ENCODE results near the gene ZRANB3.

ZRANB3 gene

DNA sequence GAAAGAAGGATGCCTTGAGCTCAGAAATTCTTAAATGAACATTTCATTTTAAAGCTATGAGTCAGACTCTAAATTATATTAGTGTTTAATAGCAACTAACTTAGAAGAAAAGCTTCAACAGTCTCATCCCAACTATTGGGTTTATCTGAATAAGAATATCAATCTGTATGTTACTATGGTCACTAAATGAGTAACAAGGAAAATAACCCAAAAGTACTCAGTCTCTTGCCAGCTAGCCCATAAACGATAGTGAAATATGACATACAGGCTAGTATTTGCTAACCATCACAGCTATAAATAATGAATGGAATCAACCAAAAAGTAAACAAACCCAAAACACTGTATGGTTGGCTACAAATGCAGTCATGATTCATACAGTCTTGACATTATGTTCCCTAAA is 304.1 kb downstream of the ZRANB3 start:
- Histone ChIP-seq H3K4me1 (ENCODE audit: control insufficient read depth, insufficient read depth, low read length, unreplicated experiment) (peaks cover 15% of the 10 kb centered on the region), H3K79me2 (ENCODE audit: control insufficient read depth, insufficient read depth, low read length, unreplicated experiment) (no peaks in the 10 kb centered on the region), H3K36me3 (ENCODE audit: insufficient read depth, low read length) (no peaks in the 10 kb centered on the region), H3K4me3 (ENCODE audit: low read depth, low read length) (peak overlapping the region; percentile 13; the same call in 1 of the 2 replicates), H3K27ac (ENCODE audit: low read depth, low read length) (peak overlapping the region; percentile 82), H3K27me3 (ENCODE audit: insufficient read depth, low read length) (no peaks in the 10 kb centered on the region), H2AFZ (ENCODE audit: low read length, unreplicated experiment) (no peak overlapping the region)

DNA sequence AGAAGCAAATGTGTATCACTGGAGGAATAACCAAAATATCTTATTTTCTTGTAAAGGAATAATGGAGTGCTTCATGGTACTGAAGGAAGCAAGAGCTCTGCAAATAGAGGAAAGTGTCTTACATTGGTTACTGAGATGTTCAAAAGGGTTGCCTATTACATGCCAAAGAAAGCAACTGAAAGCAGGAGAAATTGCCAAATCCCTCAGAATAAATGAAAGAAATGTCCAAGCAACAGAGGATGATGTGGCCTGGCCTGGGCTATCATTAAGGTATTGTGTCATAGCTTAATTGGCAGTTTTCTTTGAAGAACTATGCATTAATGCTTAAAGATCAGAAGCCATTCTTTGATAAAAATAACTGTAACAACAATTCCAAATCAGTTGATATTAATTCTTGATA is 305.2 kb downstream of the ZRANB3 start:
- Histone ChIP-seq H3K4me1 (ENCODE audit: control insufficient read depth, insufficient read depth, low read length, unreplicated experiment) (peaks cover 15% of the 10 kb centered on the region), H3K27ac (ENCODE audit: low read depth, low read length) (no peak overlapping the region), H3K36me3 (ENCODE audit: insufficient read depth, low read length) (no peaks in the 10 kb centered on the region), H2AFZ (ENCODE audit: low read length, unreplicated experiment) (no peak overlapping the region), H3K4me3 (ENCODE audit: low read depth, low read length) (no peak overlapping the region), H3K27me3 (ENCODE audit: insufficient read depth, low read length) (no peaks in the 10 kb centered on the region), H3K79me2 (ENCODE audit: control insufficient read depth, insufficient read depth, low read length, unreplicated experiment) (no peaks in the 10 kb centered on the region)

DNA sequence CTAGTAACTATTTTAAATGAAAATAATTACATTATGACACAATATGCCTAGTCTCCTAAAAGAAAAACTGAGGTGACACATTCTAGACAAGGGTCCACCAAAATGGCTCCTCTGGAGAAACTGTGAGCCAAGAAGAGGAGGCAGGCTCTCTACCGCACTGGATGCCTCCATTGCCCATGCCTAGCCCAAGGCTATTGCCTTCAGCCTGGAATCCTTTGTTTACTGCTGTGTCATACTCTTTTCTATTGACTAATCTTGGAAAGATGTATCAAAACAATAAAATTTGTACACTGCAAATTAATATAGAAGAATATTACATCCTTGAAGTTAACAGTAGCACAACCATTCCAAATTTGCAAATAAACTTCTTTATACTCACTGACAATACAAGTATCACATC is 311.8 kb downstream of the ZRANB3 start:
- no peaks in the 10 kb centered on the region for H3K27me3 ChIP-seq (ENCODE audit: insufficient read depth, low read length)
- H3K4me1 ChIP-seq (ENCODE audit: control insufficient read depth, insufficient read depth, low read length, unreplicated experiment), result no peaks in the 10 kb centered on the region
- H3K36me3 ChIP-seq (ENCODE audit: insufficient read depth, low read length), result no peaks in the 10 kb centered on the region
- no peak overlapping the region for H2AFZ ChIP-seq (ENCODE audit: low read length, unreplicated experiment)
- no peak overlapping the region for H3K27ac ChIP-seq (ENCODE audit: low read depth, low read length)
- H3K79me2 ChIP-seq (ENCODE audit: control insufficient read depth, insufficient read depth, low read length, unreplicated experiment), result no peaks in the 10 kb centered on the region
- H3K4me3 ChIP-seq (ENCODE audit: low read depth, low read length), result no peak overlapping the region

DNA sequence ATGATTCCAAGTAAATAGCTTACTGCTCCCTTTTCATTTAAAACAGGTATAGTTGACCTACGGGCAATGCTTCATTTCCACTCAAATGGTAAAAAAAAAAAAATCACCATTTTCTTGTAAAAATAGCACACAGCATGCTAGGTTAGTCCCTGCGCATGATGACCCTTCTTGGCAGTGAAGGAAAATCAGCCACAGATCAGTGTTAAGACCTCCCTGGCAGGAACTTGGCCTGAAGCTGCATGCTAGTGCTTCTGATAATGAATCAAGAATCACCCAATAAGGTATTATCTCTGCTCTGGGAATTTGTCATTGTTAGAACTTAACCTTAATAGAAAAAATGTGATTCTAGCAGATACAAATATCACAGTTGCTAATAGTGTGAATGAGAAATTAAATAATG is 312.6 kb downstream of the ZRANB3 start:
- Histone ChIP-seq H2AFZ (ENCODE audit: low read length, unreplicated experiment) (no peak overlapping the region), H3K36me3 (ENCODE audit: insufficient read depth, low read length) (no peaks in the 10 kb centered on the region), H3K27me3 (ENCODE audit: insufficient read depth, low read length) (no peaks in the 10 kb centered on the region), H3K4me1 (ENCODE audit: control insufficient read depth, insufficient read depth, low read length, unreplicated experiment) (no peaks in the 10 kb centered on the region), H3K4me3 (ENCODE audit: low read depth, low read length) (no peak overlapping the region), H3K27ac (ENCODE audit: low read depth, low read length) (no peak overlapping the region), H3K79me2 (ENCODE audit: control insufficient read depth, insufficient read depth, low read length, unreplicated experiment) (no peaks in the 10 kb centered on the region)

DNA sequence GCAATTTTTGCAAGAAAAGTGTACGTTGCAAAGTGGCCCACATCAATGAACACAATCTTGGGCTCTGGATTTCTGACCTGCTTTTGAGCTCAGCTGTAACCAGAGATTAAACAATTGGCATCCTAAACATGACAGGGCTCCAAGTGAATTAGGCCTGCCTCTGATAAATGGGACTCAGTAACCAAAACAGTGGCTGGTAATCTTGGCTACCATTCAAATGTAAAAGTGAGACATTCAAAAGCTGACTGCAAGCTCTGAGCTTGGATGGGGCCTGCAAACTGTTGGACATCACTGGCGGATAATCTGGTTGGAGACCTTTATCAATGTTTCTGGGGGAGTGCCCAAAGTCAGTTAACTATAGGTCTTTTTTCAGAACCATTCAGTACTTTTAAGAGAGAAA is 318.3 kb downstream of the ZRANB3 start:
- Histone ChIP-seq H2AFZ (ENCODE audit: low read length, unreplicated experiment) (no peak overlapping the region), H3K36me3 (ENCODE audit: insufficient read depth, low read length) (no peaks in the 10 kb centered on the region), H3K79me2 (ENCODE audit: control insufficient read depth, insufficient read depth, low read length, unreplicated experiment) (no peaks in the 10 kb centered on the region), H3K27me3 (ENCODE audit: insufficient read depth, low read length) (no peaks in the 10 kb centered on the region), H3K4me1 (ENCODE audit: control insufficient read depth, insufficient read depth, low read length, unreplicated experiment) (no peaks in the 10 kb centered on the region), H3K27ac (ENCODE audit: low read depth, low read length) (no peak overlapping the region), H3K4me3 (ENCODE audit: low read depth, low read length) (no peak overlapping the region)

DNA sequence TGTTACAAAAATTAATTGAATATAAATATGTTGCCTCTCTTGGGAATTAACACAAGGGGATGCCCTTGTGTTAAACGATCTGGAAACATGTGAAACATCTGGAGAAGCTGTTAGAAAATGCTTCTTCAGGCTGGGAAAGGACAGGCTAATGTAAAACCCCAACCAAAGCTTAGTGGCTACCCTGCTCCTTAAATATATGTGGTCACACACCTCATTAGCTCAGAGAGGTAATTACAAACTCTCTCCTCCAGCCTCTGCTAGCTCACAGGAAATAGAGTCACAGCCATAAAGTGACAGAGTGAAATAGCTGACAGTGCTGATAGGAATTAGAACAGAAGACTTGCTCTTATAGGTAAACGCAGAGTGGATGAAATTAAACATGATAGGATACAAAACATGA is 323.0 kb downstream of the ZRANB3 start:
- no peak overlapping the region for H3K27ac ChIP-seq (ENCODE audit: low read depth, low read length)

DNA sequence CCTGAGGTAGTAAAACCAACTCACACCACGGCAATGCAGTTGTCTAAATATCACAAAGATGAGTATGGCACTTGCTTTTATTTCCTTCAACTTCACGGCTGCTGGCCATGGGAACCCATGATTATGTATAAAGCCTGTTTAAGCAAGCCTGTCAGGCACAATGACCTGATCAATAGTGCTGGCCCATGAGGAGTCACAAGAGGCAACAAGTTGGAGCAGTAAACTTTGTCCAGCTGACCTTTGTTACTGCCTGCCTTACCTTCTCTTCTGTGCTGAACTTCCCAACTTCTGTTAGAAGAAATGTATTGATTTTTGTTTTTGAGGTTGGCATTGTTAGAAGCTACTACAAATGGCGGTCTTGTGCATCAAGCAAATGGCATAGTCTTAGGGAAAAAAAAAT is 327.1 kb downstream of the ZRANB3 start:
- H3K36me3 ChIP-seq (ENCODE audit: insufficient read depth, low read length), result 0 out of 2 replicates have a peak, but pooled peaks cover 3% of the 10 kb centered on the region
- no peak overlapping the region for H3K4me3 ChIP-seq (ENCODE audit: low read depth, low read length)
- H3K27me3 ChIP-seq (ENCODE audit: insufficient read depth, low read length), result no peaks in the 10 kb centered on the region
- H2AFZ ChIP-seq (ENCODE audit: low read length, unreplicated experiment), result no peak overlapping the region
- no peak overlapping the region for H3K27ac ChIP-seq (ENCODE audit: low read depth, low read length)
- H3K4me1 ChIP-seq (ENCODE audit: control insufficient read depth, insufficient read depth, low read length, unreplicated experiment), result no peaks in the 10 kb centered on the region
- no peaks in the 10 kb centered on the region for H3K79me2 ChIP-seq (ENCODE audit: control insufficient read depth, insufficient read depth, low read length, unreplicated experiment)

More for the DNA sequence above, 323.0 kb downstream of the ZRANB3 start:
- Histone ChIP-seq H3K4me1 (ENCODE audit: control insufficient read depth, insufficient read depth, low read length, unreplicated experiment) (no peaks in the 10 kb centered on the region), H3K27me3 (ENCODE audit: insufficient read depth, low read length) (no peaks in the 10 kb centered on the region), H2AFZ (ENCODE audit: low read length, unreplicated experiment) (no peak overlapping the region), H3K36me3 (ENCODE audit: insufficient read depth, low read length) (0 out of 2 replicates have a peak, but pooled peaks cover 3% of the 10 kb centered on the region), H3K4me3 (ENCODE audit: low read depth, low read length) (no peak overlapping the region), H3K79me2 (ENCODE audit: control insufficient read depth, insufficient read depth, low read length, unreplicated experiment) (no peaks in the 10 kb centered on the region)

DNA sequence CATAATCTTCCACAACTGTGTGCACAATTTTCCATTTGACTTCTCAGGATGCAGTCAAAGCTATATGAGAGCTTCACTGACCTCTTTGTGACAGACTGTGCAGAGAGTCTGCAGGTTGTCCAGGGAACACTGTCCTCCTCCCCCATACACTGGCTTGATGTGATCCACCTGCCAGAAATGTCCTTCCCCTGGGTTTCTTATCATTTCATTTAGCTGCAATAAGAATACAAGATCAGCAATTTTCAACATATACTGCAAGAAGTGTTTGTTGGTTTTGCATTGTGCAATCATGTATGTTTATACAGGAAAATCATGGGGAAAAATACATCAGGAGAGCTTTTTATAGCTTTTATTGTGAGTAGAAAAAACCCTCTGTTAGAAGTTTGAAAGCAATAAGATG is 328.3 kb downstream of the ZRANB3 start:
- H2AFZ ChIP-seq (ENCODE audit: low read length, unreplicated experiment), result no peak overlapping the region
- H3K36me3 ChIP-seq (ENCODE audit: insufficient read depth, low read length), result 0 out of 2 replicates have a peak, but pooled peaks cover 3% of the 10 kb centered on the region
- no peaks in the 10 kb centered on the region for H3K4me1 ChIP-seq (ENCODE audit: control insufficient read depth, insufficient read depth, low read length, unreplicated experiment)
- no peaks in the 10 kb centered on the region for H3K27me3 ChIP-seq (ENCODE audit: insufficient read depth, low read length)
- no peaks in the 10 kb centered on the region for H3K79me2 ChIP-seq (ENCODE audit: control insufficient read depth, insufficient read depth, low read length, unreplicated experiment)
- H3K4me3 ChIP-seq (ENCODE audit: low read depth, low read length), result no peak overlapping the region
- H3K27ac ChIP-seq (ENCODE audit: low read depth, low read length), result no peak overlapping the region

DNA sequence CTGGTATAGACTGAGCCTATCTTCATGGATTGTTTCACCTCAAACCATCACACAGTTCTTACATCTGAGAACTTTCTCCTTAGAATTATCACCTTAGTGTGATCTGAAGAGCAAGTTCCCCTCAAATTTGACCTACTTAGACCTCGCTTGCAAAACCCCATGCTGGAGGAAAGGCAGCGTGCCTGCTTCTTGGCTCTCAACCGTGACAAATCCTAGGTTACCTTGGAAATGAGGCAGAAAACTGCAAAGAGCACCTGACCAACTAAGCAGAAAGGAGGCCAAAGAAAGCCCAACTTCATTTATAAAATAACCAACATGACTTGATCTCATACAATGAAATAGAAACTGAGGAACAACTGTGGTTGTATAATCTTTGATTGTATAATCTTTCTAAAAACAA is 332.5 kb downstream of the ZRANB3 start:
- Histone ChIP-seq H3K4me1 (ENCODE audit: control insufficient read depth, insufficient read depth, low read length, unreplicated experiment) (no peaks in the 10 kb centered on the region), H2AFZ (ENCODE audit: low read length, unreplicated experiment) (no peak overlapping the region), H3K27ac (ENCODE audit: low read depth, low read length) (no peak overlapping the region), H3K4me3 (ENCODE audit: low read depth, low read length) (no peak overlapping the region), H3K79me2 (ENCODE audit: control insufficient read depth, insufficient read depth, low read length, unreplicated experiment) (no peaks in the 10 kb centered on the region), H3K36me3 (ENCODE audit: insufficient read depth, low read length) (no peaks in the 10 kb centered on the region), H3K27me3 (ENCODE audit: insufficient read depth, low read length) (no peaks in the 10 kb centered on the region)

DNA sequence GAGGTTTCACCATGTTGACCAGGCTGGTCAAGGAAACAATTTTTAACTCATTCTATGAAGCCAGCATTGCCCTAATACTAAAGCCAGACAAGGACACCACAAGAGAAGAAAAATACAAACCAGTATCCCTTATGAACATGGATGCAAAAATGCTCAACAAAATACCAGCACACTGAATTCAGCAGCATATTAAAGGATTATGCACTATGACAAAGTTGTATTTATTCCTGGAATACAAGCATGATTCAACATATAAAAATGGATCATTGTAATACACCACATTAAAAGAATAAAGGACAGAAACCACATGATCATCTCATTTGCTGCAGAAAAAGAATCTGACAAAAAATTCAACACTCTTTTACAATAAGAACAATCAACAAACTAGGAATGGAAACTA is 340.2 kb downstream of the ZRANB3 start:
- Histone ChIP-seq H3K4me3 (ENCODE audit: low read depth, low read length) (no peak overlapping the region), H3K27ac (ENCODE audit: low read depth, low read length) (no peak overlapping the region), H3K4me1 (ENCODE audit: control insufficient read depth, insufficient read depth, low read length, unreplicated experiment) (no peaks in the 10 kb centered on the region), H3K27me3 (ENCODE audit: insufficient read depth, low read length) (no peaks in the 10 kb centered on the region), H2AFZ (ENCODE audit: low read length, unreplicated experiment) (no peak overlapping the region), H3K79me2 (ENCODE audit: control insufficient read depth, insufficient read depth, low read length, unreplicated experiment) (no peaks in the 10 kb centered on the region), H3K36me3 (ENCODE audit: insufficient read depth, low read length) (no peaks in the 10 kb centered on the region; the same call in 1 of the 2 replicates)

DNA sequence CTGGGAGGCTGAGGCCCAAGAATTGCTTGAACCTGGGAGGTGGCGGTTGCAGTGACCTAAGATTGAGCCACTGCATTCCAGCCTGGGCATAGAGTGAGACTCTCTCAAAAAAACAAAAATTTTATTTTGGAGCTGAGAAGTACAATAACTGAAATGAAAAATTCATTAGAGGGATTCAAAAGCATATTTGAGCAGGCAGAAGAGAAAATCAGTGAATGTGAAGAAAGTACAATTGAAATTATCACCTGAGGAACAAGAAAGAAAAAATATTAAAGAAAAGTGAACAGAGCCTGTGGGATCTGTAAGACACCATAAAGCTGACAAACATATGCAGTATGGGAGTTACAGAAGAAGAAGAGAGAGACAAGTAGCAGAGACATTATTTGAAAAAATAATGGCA is 341.9 kb downstream of the ZRANB3 start:
- H3K4me3 ChIP-seq (ENCODE audit: low read depth, low read length), result no peak overlapping the region
- H2AFZ ChIP-seq (ENCODE audit: low read length, unreplicated experiment), result no peak overlapping the region
- H3K27ac ChIP-seq (ENCODE audit: low read depth, low read length), result no peak overlapping the region
- H3K79me2 ChIP-seq (ENCODE audit: control insufficient read depth, insufficient read depth, low read length, unreplicated experiment), result no peaks in the 10 kb centered on the region
- no peaks in the 10 kb centered on the region for H3K4me1 ChIP-seq (ENCODE audit: control insufficient read depth, insufficient read depth, low read length, unreplicated experiment)
- H3K36me3 ChIP-seq (ENCODE audit: insufficient read depth, low read length), result no peaks in the 10 kb centered on the region; the same call in 1 of the 2 replicates
- no peaks in the 10 kb centered on the region for H3K27me3 ChIP-seq (ENCODE audit: insufficient read depth, low read length)
